HTERT RPE-1 (cell line): Measurements from ENCODE around the gene TBX3.

ENCODE experiments used
- in situ Hi-C: fragments of 300-500 bp; cut with MboI; formaldehyde crosslinking; loops from 4 replicates; pipeline ENCODE4 v1.14.3; 2020; ENCODE audit warnings: low sequenced_read_pairs

Gene TBX3

GRCh38 chr12:114668886-114669288, 15.1 kb downstream of the TBX3 start:
- in situ Hi-C loops: no loop called here

GRCh38 chr12:114668151-114668885, 15.7 kb downstream of the TBX3 start:
- in situ Hi-C loops: no loop called here

- in situ Hi-C loops: no loop called here
Observed at GRCh38 chr12:114667669-114668150, 16.3 kb downstream of the TBX3 start.

- in situ Hi-C loops: no loop called here
Observed at GRCh38 chr12:114666746-114667668, 17.0 kb downstream of the TBX3 start.

- in situ Hi-C loops: no loop called here
Observed at GRCh38 chr12:114665411-114666260, 18.3 kb downstream of the TBX3 start.

- in situ Hi-C loops: no loop called here
Observed at GRCh38 chr12:114664651-114665320, 19.2 kb downstream of the TBX3 start.

GRCh38 chr12:114662512-114663177, 21.3 kb downstream of the TBX3 start:
- in situ Hi-C loops: no loop called here

- in situ Hi-C loops: no loop called here
Observed at GRCh38 chr12:114661245-114661644, 22.7 kb downstream of the TBX3 start.

- in situ Hi-C loops: no loop called here
Observed at GRCh38 chr12:114659084-114659483, 24.9 kb downstream of the TBX3 start.

GRCh38 chr12:114658002-114658441, 26.0 kb downstream of the TBX3 start:
- in situ Hi-C loops: no loop called here

- in situ Hi-C loops: no loop called here
Observed at GRCh38 chr12:114657597-114657920, 26.4 kb downstream of the TBX3 start.

GRCh38 chr12:114656906-114657596, 26.9 kb downstream of the TBX3 start:
- in situ Hi-C loops: no loop called here

GRCh38 chr12:114655934-114656749, 27.8 kb downstream of the TBX3 start:
- in situ Hi-C loops: no loop called here

- in situ Hi-C loops: no loop called here
Observed at GRCh38 chr12:114649585-114649984, 34.4 kb downstream of the TBX3 start.

- in situ Hi-C loops: no loop called here
Observed at GRCh38 chr12:114648711-114649110, 35.3 kb downstream of the TBX3 start.

- in situ Hi-C loops: no loop called here
Observed at GRCh38 chr12:114638790-114639435, 45.1 kb downstream of the TBX3 start.

- in situ Hi-C loops: no loop called here
Observed at GRCh38 chr12:114636723-114637480, 47.1 kb downstream of the TBX3 start.
